ENCODE data around the gene TGFB1I1.

Gene TGFB1I1

DNA sequence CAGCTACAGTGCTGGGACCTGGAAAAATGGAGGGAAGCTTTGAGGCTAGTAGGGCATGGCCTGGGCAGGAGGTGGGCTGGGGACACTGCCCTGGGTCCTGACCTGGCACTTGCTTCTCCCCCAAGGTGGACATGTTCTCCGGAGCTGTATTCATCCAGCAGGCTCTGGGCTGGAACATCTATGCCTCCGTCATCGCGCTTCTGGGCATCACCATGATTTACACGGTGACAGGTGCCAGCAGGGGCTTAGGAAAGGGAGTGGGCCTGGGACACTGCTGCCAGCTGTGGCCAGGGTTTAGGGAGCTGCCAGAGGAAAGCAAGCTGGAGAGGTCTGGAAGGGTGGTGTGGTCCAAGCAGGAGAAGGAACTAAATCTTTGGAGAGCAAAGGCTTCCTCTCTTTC lies 14.1 kb downstream of the TGFB1I1 start:
- no peak for TF ChIP-seq CTCF (IDR thresholded peaks at IDR 0.05; ENCODE audit: insufficient read depth, low read length, poor library complexity, severe bottlenecking)
- no peaks in the 10 kb centered on the region for H3K27me3 ChIP-seq (ENCODE audit: low read length)

GRCh38 chr16:31487071-31487719 lies 15.2 kb downstream of the TGFB1I1 start:
- TF ChIP-seq CTCF (IDR thresholded peaks at IDR 0.05; ENCODE audit: insufficient read depth, low read length, poor library complexity, severe bottlenecking): no peak
- no peak for TF ChIP-seq EZH2phosphoT487 (conservative IDR thresholded peaks at IDR 0.05; ENCODE audit: low read length)
- Histone ChIP-seq H3K36me3 (ENCODE audit: low read length) (no peaks in the 10 kb centered on the region), H2AFZ (ENCODE audit: low read depth, low read length, severe bottlenecking) (no peak overlapping the region), H3K4me3 (ENCODE audit: insufficient read depth, low read length, poor library complexity, severe bottlenecking) (no peak overlapping the region), H3K4me2 (ENCODE audit: low read depth, low read length, poor library complexity, severe bottlenecking) (peak overlapping the region; percentile 48), H3K27me3 (ENCODE audit: low read length) (no peaks in the 10 kb centered on the region), H3K9ac (ENCODE audit: low read length) (no peak overlapping the region), H3K27ac (ENCODE audit: low read depth, low read length) (no peak overlapping the region), H4K20me1 (ENCODE audit: low read depth, low read length) (no peaks in the 10 kb centered on the region), H3F3A (ENCODE audit: insufficient read depth) (no peaks in the 10 kb centered on the region), H3K9me2 (replicated peaks; ENCODE audit: insufficient read depth, low read length) (no peaks in the 10 kb centered on the region), H3K9me3 (ENCODE audit: insufficient read depth, low read length) (no peaks in the 10 kb centered on the region), H3K79me2 (ENCODE audit: insufficient read depth, low read length) (no peaks in the 10 kb centered on the region)

More for the DNA sequence above, 14.1 kb downstream of the TGFB1I1 start:
- no peaks in the 10 kb centered on the region for H3K9me2 ChIP-seq (replicated peaks; ENCODE audit: insufficient read depth, low read length)
- no peak overlapping the region for H3K4me3 ChIP-seq (ENCODE audit: insufficient read depth, low read length, poor library complexity, severe bottlenecking)
- no peaks in the 10 kb centered on the region for H3K79me2 ChIP-seq (ENCODE audit: insufficient read depth, low read length)
- H3K36me3 ChIP-seq (ENCODE audit: low read length): no peaks in the 10 kb centered on the region
- H3K27ac ChIP-seq (ENCODE audit: low read depth, low read length): no peak overlapping the region
- no peaks in the 10 kb centered on the region for H4K20me1 ChIP-seq (ENCODE audit: low read depth, low read length)
- H3K4me2 ChIP-seq (ENCODE audit: low read depth, low read length, poor library complexity, severe bottlenecking): no peak overlapping the region
- no peak overlapping the region for H3K9ac ChIP-seq (ENCODE audit: low read length)
- H2AFZ ChIP-seq (ENCODE audit: low read depth, low read length, severe bottlenecking): no peak overlapping the region
- no peaks in the 10 kb centered on the region for H3K9me3 ChIP-seq (ENCODE audit: insufficient read depth, low read length)
- no peaks in the 10 kb centered on the region for H3F3A ChIP-seq (ENCODE audit: insufficient read depth)

DNA sequence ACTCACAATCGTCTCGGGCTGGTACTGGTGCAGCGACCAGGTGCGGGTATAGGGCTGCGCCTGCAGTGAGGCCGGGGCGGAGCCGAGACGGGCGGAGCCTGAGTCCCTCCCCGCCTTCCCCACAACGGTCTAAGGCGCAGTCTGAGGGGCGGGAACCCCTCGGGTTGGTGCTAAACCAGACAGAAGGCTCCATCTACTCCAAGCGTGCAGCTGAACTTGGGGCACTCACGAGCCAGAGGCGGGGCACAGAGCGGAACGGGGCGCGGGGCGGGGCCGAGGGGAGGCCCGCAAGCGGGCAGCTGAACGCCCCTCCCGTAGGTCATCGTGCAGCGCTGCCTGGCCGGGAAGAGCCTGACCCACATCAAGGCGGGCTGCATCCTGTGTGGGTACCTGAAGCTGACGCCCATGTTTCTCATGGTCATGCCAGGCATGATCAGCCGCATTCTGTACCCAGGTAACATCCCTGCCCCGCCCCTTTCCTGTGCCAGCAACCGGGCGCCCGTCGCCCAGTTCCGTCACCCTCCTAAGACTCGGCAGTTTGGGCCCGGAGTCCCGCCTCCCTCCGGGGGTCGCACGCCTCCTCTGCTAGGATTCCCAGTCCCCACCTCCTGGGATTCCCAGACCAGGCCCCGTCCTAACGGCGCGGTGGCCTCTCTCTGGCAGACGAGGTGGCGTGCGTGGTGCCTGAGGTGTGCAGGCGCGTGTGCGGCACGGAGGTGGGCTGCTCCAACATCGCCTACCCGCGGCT lies 15.9 kb downstream of the TGFB1I1 start:
- Histone ChIP-seq H3K79me2 (ENCODE audit: insufficient read depth, low read length) (no peaks in the 10 kb centered on the region), H3F3A (ENCODE audit: insufficient read depth) (no peaks in the 10 kb centered on the region), H3K36me3 (ENCODE audit: low read length) (no peaks in the 10 kb centered on the region), H4K20me1 (ENCODE audit: low read depth, low read length) (no peaks in the 10 kb centered on the region), H3K9me3 (ENCODE audit: insufficient read depth, low read length) (no peaks in the 10 kb centered on the region), H3K9ac (ENCODE audit: low read length) (peak overlapping the region; percentile 8; the same call in 1 of the 2 replicates), H3K27me3 (ENCODE audit: low read length) (no peaks in the 10 kb centered on the region), H3K4me3 (ENCODE audit: insufficient read depth, low read length, poor library complexity, severe bottlenecking) (no peak overlapping the region), H3K9me2 (replicated peaks; ENCODE audit: insufficient read depth, low read length) (no peaks in the 10 kb centered on the region), H2AFZ (ENCODE audit: low read depth, low read length, severe bottlenecking) (peak overlapping the region; percentile 24), H3K4me2 (ENCODE audit: low read depth, low read length, poor library complexity, severe bottlenecking) (peak overlapping the region; percentile 48), H3K27ac (ENCODE audit: low read depth, low read length) (no peak overlapping the region)
- TF ChIP-seq CTCF (IDR thresholded peaks at IDR 0.05; ENCODE audit: insufficient read depth, low read length, poor library complexity, severe bottlenecking) (no peak), EZH2phosphoT487 (conservative IDR thresholded peaks at IDR 0.05; ENCODE audit: low read length) (no peak)

Measured in SU-DHL-6 (cell line).